Stimulated activated CD4-positive, alpha-beta T cell treated with anti-CD3 and anti-CD28 coated beads, Interleukin-15, amount 100 ng/mL, for 1 hour (primary cell): Measurements from ENCODE around the gene ERC2.
"Not testable (repeated sequence)": the region's sequence is repeated elsewhere in the genome, so short reads cannot be mapped to it uniquely, and the experiment has no call there.

Source experiments
- DNase-seq, 2 donors: peaks; one replicate each; pipeline ENCODE4 v3.0.0-alpha.2; 2020; ENCODE audit warnings: low read depth in 1 of 2, low spot score in 1 of 2

ERC2 gene

DNA sequence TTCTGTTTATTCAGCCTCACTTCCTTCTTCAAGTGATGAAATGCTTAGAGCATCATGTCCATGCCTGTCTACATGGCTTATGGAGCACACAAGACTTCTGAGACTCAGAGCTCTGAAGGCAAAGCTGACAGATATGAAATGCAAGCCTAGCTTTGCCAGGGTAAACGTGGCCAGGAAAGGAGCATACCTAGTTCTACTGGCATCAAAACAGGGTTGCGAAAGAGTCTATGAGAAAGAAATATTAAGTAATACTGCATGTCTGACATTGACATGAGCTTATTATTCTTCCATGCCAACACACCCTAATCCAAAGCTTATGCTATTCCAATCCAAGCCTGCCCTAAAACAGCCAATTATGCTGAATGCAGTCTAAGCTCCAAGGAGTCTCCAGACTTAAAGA, 391.5 kb downstream of the ERC2 start:
- DNase-seq: no peak

DNA sequence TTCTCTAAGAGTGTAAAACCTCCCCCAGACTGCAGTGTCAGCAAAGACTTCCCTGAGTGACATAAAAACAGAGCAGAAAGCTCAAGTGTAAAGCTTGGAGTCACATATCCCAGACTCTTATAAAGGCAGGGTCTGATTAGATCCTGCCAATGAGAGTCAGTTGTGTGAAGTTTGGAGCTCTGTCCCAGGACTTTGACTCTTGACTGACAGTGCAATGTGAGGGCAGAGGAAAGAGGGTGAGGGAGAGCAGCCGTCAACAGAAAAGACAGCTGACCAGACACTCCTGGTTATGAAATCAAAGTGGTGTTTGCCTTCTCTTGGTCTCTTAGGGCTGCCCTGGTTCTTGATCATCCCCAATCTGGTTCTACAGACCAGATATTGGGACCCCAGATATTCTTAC, 393.2 kb downstream of the ERC2 start:
- no peak for DNase-seq

DNA sequence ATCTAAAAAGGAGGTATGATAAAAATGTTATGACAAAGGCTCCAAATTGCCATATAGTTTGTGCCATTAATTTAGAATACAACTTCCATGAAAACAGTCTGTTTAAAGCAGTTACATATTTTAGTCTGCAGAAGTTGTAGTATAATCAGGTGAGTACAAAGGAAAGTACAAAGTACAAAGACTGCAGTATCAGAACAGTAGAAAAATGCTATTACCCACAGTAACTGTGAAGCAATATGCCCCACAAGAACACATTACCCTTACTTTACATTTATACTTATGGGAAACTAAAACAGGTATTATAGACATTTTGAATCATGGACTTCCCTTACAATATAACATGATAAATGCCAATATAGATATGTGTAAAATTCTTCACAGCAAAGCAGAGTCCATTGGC, 398.5 kb downstream of the ERC2 start:
- no peak for DNase-seq

- DNase-seq: not testable (repeated sequence)
These were observed 401.9 kb downstream of the ERC2 start for GRCh38 chr3:56066405-56066804.

- no peak for DNase-seq
These were observed 403.6 kb downstream of the ERC2 start for GRCh38 chr3:56064684-56065083.

DNA sequence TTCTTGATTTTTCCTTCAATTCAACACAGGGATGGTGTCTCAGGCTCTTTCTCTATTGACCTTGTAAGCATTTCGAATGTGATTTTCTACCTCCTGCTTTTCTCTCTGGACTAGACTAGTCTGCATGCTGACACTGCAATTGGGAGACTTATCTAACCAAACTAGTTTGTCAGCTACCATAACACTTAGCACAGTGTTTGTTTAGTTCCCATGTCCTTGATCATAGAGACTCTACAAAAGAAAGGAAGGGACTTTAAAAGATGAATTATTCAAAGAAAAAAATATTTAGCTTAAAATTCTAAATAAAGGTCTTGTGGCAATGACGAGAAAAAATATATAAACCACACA, 407.0 kb downstream of the ERC2 start:
- DNase-seq: no peak

- DNase-seq: no peak
These were observed 407.6 kb downstream of the ERC2 start for GRCh38 chr3:56060521-56061278.

- DNase-seq: no peak
These were observed 408.5 kb downstream of the ERC2 start for GRCh38 chr3:56059731-56060130.

DNA sequence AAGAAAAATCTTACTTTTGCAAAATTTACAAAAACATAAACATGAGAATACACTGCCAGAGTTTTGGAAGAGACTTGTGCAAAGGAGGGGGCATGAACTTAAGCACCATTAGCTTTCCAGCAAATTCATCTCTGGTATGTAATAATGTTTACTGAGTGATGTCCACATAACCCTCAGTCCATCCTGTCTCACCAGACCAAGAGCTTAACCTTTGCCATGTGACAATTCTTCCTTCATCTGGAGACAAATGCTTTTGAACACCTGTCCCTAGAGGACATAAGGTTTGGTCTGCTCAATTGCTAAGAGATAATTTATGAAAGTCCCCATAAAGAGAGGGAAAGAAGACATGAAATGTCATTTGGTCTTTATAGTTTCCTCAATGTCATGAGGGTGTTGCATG, 412.3 kb downstream of the ERC2 start:
- DNase-seq: no peak

DNA sequence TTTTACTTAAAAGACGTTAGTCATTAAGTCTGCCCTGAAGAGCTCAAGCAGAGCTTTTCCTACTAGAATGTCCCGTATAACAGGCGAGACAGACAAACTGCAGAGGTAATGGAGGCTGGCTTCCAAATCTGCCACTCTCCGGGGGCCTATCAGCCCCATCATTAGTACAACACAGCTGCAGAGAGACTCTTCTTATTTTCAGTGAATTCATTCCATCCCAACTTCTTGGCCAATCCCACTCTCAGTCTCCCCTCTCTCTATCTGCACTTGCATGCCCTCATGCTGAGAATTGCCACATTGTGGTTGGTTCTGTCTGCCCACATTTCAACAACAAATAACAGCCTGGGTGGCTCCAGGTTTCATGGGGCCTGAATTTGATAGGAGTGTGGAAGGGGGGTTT, 412.7 kb downstream of the ERC2 start:
- no peak for DNase-seq

DNA sequence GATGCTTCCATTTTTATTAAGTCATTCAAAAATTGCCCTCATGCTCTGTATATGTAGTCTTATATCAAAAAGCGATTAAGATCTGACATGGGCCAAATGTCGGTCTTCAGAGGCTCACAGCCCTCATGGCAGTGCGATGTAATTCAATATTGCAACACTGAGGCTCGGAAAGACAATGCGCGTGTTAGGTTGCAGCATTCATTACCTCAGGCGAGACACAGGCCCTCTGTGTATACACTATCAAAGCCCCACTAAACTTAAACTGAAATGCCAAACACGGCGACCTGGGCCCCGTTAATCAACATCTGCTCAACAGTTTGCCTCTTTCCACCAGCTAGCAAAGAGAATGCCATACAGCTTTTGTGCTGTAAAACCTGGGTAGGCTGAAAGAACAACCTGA, 413.4 kb downstream of the ERC2 start:
- no peak for DNase-seq

DNA sequence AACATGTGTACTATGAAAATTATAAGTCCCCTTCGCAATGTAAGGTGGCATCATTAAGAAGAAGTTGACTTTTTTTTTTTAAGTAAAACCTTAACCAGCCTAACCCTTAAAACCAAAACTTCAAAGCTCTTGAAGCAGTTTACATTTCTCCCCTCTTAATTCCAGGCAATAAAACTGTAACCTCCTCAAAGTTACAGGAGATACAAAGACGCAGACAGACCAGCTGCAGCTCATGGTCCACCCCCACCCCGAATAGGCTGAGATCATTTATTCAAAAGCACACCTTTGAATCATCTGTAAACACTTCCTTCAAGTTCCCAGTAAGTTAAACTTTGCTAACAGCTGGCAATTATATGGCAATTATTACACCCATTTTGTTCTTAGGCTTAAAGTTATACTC, 414.5 kb downstream of the ERC2 start:
- DNase-seq: no peak

GRCh38 chr3:56052188-56052587, 416.1 kb downstream of the ERC2 start:
- no peak for DNase-seq

DNA sequence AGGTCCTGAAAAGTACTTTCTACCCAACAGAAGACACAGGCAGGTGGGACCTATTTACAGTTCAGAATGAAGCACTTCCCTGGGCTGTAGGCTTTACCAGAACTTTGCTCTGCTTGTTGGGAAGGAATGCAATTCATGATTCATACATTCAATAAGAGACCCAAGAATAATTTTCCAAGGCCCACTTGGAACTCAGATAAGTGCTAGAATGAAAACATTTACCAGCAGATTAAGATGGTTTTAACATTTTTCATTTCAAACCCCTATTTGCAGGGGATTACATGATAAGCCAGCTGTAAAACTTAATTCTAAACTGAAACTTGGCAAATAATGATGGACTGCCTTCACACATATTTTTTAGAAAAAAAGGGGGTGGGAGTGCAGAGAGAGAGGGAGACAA, 417.2 kb downstream of the ERC2 start:
- no peak for DNase-seq

GRCh38 chr3:56048946-56049345, 419.3 kb downstream of the ERC2 start:
- no peak for DNase-seq

DNA sequence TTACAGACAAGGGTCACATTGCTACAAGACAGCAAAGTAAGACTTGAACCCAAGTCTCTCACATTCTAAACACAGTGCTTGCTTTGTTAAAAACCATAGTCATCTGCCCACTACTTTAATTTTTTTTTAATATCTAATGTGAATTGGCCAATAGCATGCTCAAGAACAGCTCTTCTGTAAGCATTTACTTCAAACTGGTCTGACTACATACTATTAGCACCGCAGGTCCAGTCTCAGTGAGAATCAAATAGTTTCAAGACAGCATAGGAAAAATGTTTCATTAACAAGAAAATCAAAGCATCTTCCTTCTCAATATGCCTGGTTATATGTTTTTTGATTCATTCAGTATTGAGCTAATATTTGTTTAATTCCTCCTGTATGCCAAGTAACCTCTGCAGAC, 419.9 kb downstream of the ERC2 start:
- no peak for DNase-seq

GRCh38 chr3:56042326-56042951, 425.8 kb downstream of the ERC2 start:
- no peak for DNase-seq

DNA sequence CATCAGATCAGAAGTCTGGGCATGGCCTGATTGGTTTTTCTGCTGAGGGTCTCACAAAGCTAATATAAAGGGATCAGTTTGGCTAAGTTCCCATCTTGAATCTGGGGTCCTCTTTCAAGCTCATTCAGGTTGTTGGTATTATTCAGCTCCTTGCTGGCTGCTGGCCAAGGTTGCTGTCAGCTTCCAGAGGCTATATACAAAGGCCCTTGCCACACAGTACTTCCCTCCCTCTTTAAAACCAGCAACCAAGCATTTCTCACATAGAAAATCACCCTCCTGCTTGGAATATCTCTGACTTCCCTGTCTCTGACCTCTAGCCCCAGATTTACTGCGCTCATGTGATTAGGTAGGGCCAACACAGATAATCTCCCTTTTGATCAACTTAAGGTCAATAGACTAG, 442.9 kb downstream of the ERC2 start:
- no peak for DNase-seq

DNA sequence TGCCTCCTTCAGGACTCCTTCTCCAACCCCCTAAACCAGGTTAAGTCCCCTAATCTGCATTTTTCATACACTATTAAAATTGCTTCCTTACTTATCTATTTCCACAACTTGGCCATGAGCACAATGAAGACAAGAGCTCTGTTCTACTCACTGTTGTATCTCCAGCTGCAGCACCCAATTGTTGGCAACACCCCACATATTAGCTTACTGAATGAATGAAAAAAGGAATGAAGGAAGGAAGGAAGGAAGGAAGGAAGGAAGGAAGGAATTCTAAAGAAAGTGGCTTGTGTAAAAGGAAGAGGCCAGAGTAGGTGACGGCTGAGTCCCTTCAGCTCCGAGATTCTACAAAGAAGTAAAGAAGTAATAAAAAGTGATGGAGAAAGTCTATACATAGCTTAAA, 444.7 kb downstream of the ERC2 start:
- DNase-seq: no peak

DNA sequence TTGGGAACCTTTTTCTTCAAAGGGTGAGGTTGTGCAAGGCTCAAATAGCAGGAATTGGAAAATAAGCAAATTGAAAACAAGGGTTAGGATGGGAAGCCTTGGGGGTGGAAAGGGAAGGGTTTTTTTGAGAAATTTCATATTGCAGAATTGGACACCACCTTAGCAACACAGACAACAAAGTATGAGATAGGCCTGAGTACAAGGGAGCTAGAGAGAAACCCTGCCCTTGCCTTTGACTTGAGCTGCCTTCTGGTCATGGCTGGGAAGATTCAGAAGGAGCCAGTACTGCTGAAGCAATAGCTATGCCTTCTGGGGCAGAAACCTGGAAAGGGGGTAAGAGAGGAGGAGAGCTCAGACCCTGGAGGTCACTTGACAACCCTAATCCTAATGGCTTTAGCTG, 445.6 kb downstream of the ERC2 start:
- DNase-seq: no peak

DNA sequence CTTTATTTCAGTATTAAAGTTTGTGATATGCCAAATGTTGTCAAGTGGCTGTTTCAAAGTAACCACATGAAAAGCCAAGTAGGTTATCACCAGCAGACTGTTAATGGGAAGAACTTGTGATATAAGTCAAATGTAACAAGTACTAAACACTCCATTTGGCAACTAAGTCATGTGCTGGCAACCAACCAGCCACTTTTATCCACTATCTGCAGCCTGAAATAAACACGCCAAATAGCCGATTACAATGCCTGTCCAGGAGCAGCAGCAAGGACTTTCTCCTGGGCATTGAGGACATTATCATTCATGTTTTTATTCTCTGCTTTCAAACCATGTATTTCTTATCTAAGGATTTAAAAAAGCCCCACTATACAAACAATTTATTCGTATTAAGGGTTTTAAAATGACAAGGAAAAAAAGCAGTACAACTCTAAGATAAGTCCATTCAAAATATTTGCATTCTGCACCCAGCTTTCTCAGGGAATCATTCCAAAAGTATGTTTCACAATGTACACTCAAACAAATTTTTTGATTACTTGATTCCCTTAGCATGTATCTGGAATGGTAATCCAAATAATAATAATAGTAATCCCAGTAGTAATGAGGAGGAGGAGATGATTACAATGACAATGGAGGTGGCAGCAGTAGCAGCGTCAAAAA, 448.6 kb downstream of the ERC2 start:
- DNase-seq: no peak

DNA sequence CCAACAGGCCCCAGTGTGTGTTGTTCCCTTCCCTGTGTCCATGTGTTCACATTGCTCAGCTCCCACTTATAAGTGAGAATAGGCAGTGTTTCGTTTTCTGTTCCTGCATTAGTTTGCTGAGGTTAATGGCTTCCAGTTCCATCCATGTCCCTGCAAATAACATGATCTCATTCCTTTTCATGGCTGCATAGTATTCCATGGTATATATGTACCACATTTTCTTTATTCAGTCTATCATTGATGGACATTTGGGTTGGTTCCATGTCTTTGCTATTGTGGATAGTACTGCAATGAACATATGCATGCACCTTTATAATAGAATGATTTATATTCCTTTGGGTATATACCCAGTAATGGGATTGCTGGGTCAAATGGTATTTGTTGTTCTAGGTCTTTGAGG, 452.9 kb downstream of the ERC2 start:
- not testable (repeated sequence) for DNase-seq

DNA sequence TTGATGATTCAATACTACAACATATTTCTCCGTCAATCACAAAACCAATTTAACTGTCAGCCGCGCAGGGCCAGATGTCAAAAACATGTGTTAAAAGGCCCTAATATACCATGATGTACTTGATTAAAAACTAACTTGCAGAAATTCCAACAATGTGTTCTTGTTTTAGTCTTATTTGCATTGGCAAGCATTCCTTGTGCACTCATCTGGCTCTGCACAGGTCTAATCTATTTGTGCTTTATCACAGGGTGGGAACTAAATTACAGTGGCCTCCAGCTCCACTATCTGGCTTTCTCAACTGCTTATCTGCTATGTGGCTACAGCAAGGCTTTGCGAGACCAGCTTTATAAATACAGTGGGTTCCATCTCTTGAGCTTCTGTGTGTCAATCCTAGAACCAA, 455.5 kb downstream of the ERC2 start:
- no peak for DNase-seq
